HEK293T (cell line): ENCODE results near the gene TTC31.

Experiments used
- CTBP1 ChIP-seq: fragments of 450-650 bp; IDR thresholded peaks from 2 replicates; pipeline ENCODE4 v1.6.1; 2016; ENCODE audit warnings: borderline replicate concordance
- FOXA1 ChIP-seq: fragments of 450-650 bp; IDR thresholded peaks from 2 replicates; pipeline ENCODE4 v1.6.1; 2016; ENCODE audit warnings: mild to moderate bottlenecking
- LEF1 ChIP-seq: fragments of 450-650 bp; IDR thresholded peaks from 2 replicates; pipeline ENCODE4 v1.6.1; 2017; ENCODE audit warnings: mild to moderate bottlenecking, borderline replicate concordance
- NFRKB ChIP-seq: fragments of 450-650 bp; IDR thresholded peaks from 2 replicates; pipeline ENCODE4 v1.6.1; 2016; ENCODE audit warnings: mild to moderate bottlenecking, moderate library complexity
- PKNOX1 ChIP-seq: fragments of 450-650 bp; IDR thresholded peaks from 2 replicates; pipeline ENCODE4 v1.6.1; 2016
- SP1 ChIP-seq: fragments of 450-650 bp; IDR thresholded peaks from 2 replicates; pipeline ENCODE4 v1.6.1; 2017
- SUZ12 ChIP-seq: fragments of 450-650 bp; IDR thresholded peaks from 2 replicates; pipeline ENCODE4 v1.6.1; 2016; ENCODE audit warnings: mild to moderate bottlenecking
- ZNF384 ChIP-seq: fragments of 450-650 bp; IDR thresholded peaks from 2 replicates; pipeline ENCODE4 v1.6.1; 2016

DNA sequence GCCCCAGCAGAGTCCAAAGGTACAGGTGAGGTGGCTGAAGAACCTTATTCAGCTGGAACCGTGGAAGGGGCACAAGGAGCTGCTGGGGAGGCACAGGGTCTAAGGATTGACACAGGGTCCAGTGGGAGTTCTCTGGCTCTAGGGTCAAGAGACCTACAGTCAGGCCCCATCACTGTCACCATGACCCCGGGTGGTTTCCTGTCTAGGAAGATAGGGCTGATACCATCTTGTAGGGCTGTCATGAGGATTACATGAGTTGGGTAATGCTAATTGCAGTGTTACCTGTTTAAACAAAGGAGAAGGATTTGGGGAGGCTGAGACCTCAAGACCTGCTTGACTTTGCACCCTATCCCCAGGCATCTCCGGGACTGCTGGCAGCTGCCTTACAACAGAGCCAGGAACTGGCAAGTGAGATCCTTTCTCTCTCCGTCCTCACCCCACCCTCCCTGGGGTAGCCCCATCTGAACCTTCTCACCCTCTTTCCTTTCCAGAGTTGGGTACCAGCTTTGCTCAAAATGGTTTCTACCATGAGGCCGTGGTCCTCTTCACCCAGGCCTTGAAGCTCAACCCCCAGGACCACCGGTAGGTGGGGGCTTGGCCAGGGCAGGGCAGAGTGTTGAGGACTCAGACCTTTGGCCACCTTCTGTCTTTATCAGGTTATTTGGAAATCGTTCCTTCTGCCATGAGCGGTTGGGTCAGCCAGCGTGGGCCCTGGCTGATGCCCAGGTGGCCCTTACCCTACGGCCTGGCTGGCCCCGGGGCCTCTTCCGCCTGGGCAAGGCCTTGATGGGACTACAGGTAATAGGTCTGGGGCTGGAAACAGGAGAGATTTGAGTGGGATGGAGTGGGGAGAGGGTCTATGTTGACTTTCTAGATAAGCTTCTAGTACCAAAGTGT lies 9.0 kb downstream of the TTC31 start:
- no peak for TF ChIP-seq SP1
- TF ChIP-seq FOXA1 = no peak
- TF ChIP-seq SUZ12 = no peak
- no peak for TF ChIP-seq CTBP1
- no peak for TF ChIP-seq ZNF384
- no peak for TF ChIP-seq NFRKB
- no peak for TF ChIP-seq LEF1
- TF ChIP-seq PKNOX1 = no peak
